ENCODE results near the gene MTCP1.

The MTCP1 gene

GRCh38 chrX:155054255-155054654 lies 16.7 kb downstream of the MTCP1 start:
- no peak for DNase-seq

- DNase-seq = no peak
These were observed 17.3 kb downstream of the MTCP1 start for GRCh38 chrX:155053656-155054055.

GRCh38 chrX:155052738-155053498 lies 18.0 kb downstream of the MTCP1 start:
- DNase-seq = no peak

- peak in 34 of 51 donors; percentile 0 to 55 (median 10) for DNase-seq
These were observed 21.8 kb downstream of the MTCP1 start for GRCh38 chrX:155048977-155049619.

- no peak for DNase-seq
These were observed 24.0 kb downstream of the MTCP1 start for GRCh38 chrX:155046811-155047528.

- DNase-seq = no peak
These were observed 24.7 kb downstream of the MTCP1 start for GRCh38 chrX:155046129-155046810.

GRCh38 chrX:155035688-155036087 lies 35.2 kb downstream of the MTCP1 start:
- no peak for DNase-seq

GRCh38 chrX:155031657-155032056 lies 39.3 kb downstream of the MTCP1 start:
- no peak for DNase-seq

GRCh38 chrX:155028877-155029291 lies 42.1 kb downstream of the MTCP1 start:
- no peak for DNase-seq

- no peak for DNase-seq
These were observed 42.8 kb downstream of the MTCP1 start for GRCh38 chrX:155028129-155028528.

- DNase-seq = peak in 1 of 51 donors; percentile 0
These were observed 43.3 kb downstream of the MTCP1 start for GRCh38 chrX:155027509-155028066.

GRCh38 chrX:155026727-155027508 lies 44.0 kb downstream of the MTCP1 start, which contains the start of gene FUNDC2:
Gene FUNDC2 (plus strand): TSS chrX:155026844. CDS start chrX:155026939, 95 bp downstream.
- DNase-seq = peak; percentile 30 to 92 (median 82)

- no peak for DNase-seq
These were observed 44.6 kb downstream of the MTCP1 start for GRCh38 chrX:155026420-155026726.

- DNase-seq = no peak
These were observed 46.8 kb downstream of the MTCP1 start for GRCh38 chrX:155023907-155024833.

- no peak for DNase-seq
These were observed 48.4 kb downstream of the MTCP1 start, which contains the start of gene F8 for GRCh38 chrX:155022585-155022984. Gene F8 (minus strand): TSS chrX:155022723. CDS start chrX:155022552, 171 bp downstream.

GRCh38 chrX:155020591-155020990 lies 50.3 kb downstream of the MTCP1 start:
- DNase-seq = no peak
